Left renal cortex interstitium (tissue), 4 donors: Measurements from ENCODE around the gene REL. TPM values are rescaled to one million over a fixed set of nuclear protein-coding genes. Genes with fewer than 3 reads are reported as not detected.
"Not testable (repeated sequence)": the region's sequence is repeated elsewhere in the genome, so short reads cannot be mapped to it uniquely, and the experiment has no call there.

ENCODE experiments used
- DNase-seq, 4 donors: peaks; one replicate each; pipeline ENCODE4 v3.0.0-alpha.2; 2013; ENCODE audit warnings: low read depth in 4 of 4, low spot score in 2 of 4, missing footprints in 1 of 4
- polyA plus RNA-seq, 4 donors: library from polyadenylated mRNA; unstranded; fragments of 120-200 nt; gene quantifications; one replicate each; pipeline ENCODE4 v1.2.1, GENCODE V29; 2013; ENCODE audit not compliant: insufficient read length in 4 of 4

REL gene
- polyA plus RNA-seq = 1 to 10 TPM; 6.0 to 9.3 (median 8.0) TPM

DNA sequence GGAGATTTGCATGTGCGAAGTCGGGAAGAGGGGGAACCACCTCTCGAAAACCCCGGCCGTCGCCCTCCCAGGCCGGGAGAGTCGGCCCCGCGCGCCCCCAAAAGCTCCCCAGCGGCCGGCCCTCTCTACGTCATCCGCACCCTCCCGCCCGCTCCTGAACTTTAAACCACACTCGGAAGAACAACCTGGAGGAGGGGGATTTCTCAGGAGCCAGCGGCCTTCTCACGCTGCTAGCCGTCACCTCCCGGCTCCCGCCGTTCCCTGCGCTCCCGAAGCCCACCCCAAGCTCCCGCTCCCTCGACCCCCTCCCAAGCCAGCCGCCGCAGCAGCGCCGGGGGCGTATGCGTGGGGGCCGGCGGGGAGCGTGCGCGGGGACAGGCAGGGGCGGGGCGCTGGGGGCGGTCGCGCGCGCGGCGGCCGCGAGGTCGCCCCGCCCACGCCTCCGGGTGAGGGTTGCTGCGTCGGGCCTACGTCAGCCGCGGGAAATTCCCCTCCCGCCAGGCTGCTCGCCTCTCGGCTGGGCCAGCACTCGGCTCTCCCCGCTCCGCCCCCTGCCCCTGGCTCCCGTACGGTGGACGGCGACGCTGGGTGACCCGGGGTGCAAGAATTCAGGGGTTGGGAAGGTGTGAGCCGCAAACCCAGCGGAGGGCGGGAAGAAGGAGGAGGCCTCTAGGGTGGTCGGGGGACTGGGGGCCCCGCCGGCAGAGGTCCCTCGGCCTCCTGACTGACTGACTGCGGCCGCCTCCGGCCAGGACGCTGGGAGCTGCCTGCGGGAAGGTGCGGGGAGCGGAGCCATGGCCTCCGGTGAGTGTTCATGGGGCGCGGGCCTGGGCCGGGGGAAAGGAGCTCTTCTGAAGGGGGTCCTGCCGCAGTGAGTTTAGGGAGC, at the start of gene REL:
REL (plus strand) TSS at position 528 of the 886 bp plus-strand sequence; CDS start at position 795, 267 bp downstream.
- peak; percentile 77 to 86 (median 78) for DNase-seq

GRCh38 chr2:60831921-60832320, 49.5 kb upstream of the REL start:
- no peak for DNase-seq

DNA sequence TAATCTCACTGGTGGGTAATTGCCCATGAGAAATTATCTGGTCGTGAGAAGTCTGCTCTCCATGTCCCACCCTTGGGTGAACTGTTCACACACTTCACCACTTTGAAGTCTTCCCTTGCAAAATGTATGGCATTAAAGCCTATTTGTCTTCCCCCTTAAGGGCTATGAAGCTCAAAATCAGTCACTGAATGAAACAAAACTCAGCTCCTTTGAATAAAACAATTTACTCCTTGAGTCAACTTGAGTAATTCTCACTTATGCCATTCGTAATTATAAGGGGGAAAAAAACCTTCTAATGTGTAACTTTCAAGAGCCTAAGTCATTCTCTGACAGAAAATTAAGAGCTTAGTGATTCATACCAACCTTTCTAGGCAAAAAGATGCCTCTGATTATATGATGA, 48.8 kb upstream of the REL start:
- no peak for DNase-seq

DNA sequence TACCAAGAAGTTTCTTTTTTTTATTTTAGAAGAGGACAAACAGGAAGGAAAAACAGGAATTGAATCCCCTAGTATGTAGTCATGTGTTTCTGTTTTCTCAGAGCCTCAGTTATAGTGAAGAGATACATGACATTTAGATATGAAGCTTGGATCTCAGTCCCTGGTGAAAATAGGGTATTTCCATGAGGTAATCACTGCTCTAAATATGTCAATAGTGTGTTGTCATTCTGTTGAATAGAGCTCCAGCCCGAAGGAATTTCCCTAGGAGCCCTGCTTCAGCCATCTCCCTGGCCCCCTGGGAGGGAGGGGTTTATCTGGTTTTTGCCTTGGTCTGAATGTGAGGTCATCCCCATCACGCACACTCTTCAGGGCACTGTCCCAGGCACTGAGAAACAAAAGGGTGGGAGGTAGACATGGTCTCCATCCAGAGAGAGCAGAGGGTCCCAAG, 47.1 kb upstream of the REL start:
- DNase-seq = no peak

- no peak for DNase-seq
Observed at GRCh38 chr2:60836491-60836890, 44.9 kb upstream of the REL start.

DNA sequence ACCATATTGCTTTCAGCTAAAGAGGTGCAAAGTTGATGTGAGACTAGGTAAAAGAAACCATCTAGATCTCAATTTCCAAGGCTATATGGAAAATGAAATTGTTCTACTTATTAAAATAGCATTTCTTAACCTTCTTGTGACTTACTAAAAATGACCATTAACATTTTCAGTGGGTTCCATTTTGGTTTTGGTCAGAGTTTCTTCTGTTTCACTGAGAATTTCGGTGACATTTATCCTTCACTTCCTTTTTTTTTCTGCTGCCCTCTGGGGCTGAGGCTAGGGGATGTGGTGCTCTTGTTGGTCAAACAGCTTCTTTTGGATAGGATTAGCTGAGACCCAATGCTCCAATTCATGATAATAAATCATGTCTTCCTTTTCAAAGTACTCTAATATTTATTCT, 44.3 kb upstream of the REL start:
- DNase-seq = no peak

GRCh38 chr2:60838481-60838880, 42.9 kb upstream of the REL start:
- no peak for DNase-seq

- DNase-seq = no peak
Observed at GRCh38 chr2:60839126-60839813, 42.1 kb upstream of the REL start.

GRCh38 chr2:60840880-60841279, 40.5 kb upstream of the REL start:
- no peak for DNase-seq

GRCh38 chr2:60843006-60843405, 38.4 kb upstream of the REL start:
- no peak for DNase-seq

- no peak for DNase-seq
Observed at GRCh38 chr2:60844105-60844504, 37.3 kb upstream of the REL start.

GRCh38 chr2:60847854-60848253, 33.5 kb upstream of the REL start:
- no peak for DNase-seq

DNA sequence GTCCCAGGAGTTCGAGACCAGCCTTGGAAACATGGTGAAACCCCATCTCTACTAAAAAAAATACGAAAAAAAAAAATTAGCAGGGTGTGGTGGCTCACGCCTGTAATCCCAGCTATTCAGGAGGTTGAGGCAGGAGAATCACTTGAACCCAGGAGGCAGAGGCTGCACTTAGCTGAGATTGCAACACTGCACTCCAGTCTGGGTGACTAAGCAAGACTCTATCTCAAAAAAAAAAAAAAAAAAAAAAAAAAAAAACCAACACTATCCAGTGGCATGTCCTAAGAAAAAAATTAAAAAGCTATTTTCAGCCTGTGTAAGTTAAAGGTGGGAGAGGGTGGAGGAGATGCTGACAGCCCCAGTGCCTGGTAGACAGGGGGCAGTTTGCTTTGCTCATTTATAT, 32.2 kb upstream of the REL start:
- DNase-seq = no peak

GRCh38 chr2:60852282-60852860, 29.0 kb upstream of the REL start:
- DNase-seq = no peak

- no peak for DNase-seq
Observed at GRCh38 chr2:60853531-60853930, 27.8 kb upstream of the REL start.

- DNase-seq = no peak
Observed at GRCh38 chr2:60855989-60856669, 25.2 kb upstream of the REL start.

- no peak for DNase-seq
Observed at GRCh38 chr2:60857056-60857455, 24.3 kb upstream of the REL start.

DNA sequence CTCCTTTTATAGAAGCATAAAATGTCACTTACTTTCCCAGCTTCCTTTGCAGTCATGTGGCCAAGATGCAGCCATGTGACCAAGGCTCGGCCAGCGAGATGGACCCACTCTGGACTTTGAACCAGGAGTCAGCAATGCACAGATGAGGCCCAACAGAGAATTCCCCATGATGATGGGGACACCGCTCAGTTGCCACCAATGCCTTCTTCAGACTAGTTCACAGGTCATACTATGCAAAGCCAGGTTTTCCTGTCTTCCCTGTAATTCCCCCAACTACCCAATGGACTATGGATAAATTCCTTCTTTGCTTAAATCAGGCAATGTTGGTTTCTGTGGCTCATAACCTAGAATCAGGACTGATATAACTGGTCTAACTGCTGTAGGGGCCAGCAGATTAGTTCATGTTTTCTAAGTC, 22.5 kb upstream of the REL start:
- no peak for DNase-seq

GRCh38 chr2:60861736-60862135, 19.6 kb upstream of the REL start:
- no peak for DNase-seq

DNA sequence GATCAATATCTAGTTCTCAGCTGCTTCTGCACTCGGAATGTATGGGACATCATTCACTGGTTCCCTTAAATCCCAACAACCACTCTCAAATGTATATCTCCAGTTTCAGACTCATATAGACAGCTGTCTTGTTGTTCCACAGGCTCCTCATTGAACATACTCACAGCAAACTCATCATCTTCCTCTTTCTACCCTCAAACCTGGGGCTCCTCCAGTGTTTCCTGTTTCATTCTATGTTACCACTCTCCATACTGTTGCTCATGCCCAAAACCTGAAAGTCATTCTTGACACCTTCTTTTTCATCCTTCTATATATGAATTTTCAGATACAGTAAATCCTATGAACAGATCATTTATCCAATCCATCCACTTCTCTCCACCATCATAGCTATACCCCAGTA, 18.7 kb upstream of the REL start:
- DNase-seq = no peak

DNA sequence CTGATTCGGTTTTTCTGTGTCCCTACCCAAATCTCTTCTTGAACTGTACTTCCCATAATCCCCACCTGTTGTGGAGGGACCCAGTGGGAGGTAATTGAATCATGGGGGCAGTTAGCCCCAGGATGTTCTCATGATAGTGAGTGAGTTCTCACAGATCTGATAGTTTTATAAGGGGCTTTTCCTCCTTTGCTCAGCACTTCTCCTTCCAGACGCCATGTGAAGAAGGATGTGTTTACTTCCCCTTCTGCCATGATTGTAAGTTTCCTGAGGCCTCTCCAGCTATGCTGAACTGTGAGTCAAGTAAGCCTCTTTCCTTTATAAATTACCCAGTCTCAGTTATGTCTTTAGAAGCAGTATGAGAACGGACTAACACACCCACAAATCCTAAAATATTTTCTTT, 16.0 kb upstream of the REL start:
- not testable (repeated sequence) for DNase-seq
